WTC11 (cell line): Measurements from ENCODE around the gene SPIB. TPM values are rescaled to one million over a fixed set of nuclear protein-coding genes. Genes with fewer than 3 reads are reported as not detected.

ENCODE experiments used
- ATAC-seq: fragments of 200-7000 bp; cut with Tn5 transposase; 2 replicates; pipeline ENCODE4 v1.10.0; 2021; ENCODE audit warnings: mild to moderate bottlenecking, moderate library complexity
- CTCF ChIA-PET: fragments of 300-600 bp; sonication (Branson Sonifier 250); formaldehyde crosslinking; loops from one replicate; lab custom pipeline; 2021; ENCODE audit warnings: antibody characterized with exemption; lab: Charles Lee
- POLR2A ChIA-PET: fragments of 350-600 bp; sonication (Branson Sonifier 250); formaldehyde crosslinking; loops from one replicate; lab custom pipeline; 2021; ENCODE audit warnings: antibody characterized with exemption; lab: Charles Lee
- DNase-seq: peaks from one replicate; pipeline ENCODE4 v3.0.0; 2021; ENCODE audit warnings: low spot score
- H3K27ac Mint-ChIP-seq: 2 replicates; pipeline ENCODE4 v1.8.0; 2021; ENCODE audit warnings: mixed read lengths
- H3K27me3 Mint-ChIP-seq: 2 replicates; pipeline ENCODE4 v1.8.0; 2021; ENCODE audit warnings: low read depth, mild to moderate bottlenecking, moderate library complexity, mixed read lengths
- H3K36me3 Mint-ChIP-seq: 2 replicates; pipeline ENCODE4 v1.8.0; 2021; ENCODE audit warnings: mixed read lengths
- H3K4me1 Mint-ChIP-seq: 2 replicates; pipeline ENCODE4 v1.8.0; 2022; ENCODE audit warnings: mixed read lengths
- H3K4me3 Mint-ChIP-seq: 2 replicates; pipeline ENCODE4 v1.8.0; 2021; ENCODE audit warnings: mild to moderate bottlenecking, moderate library complexity, mixed read lengths
- H3K9me3 Mint-ChIP-seq: 2 replicates; pipeline ENCODE4 v1.8.0; 2021; ENCODE audit warnings: mixed read lengths
- AFF4 ChIP-seq: sonication (generic); formaldehyde crosslinking; IDR thresholded peaks from 2 replicates; pipeline ENCODE4 v1.8.1; 2023; ENCODE audit warnings: mild to moderate bottlenecking, missing genetic modification reagents, borderline replicate concordance
- AR ChIP-seq: fragments of 250-450 bp; sonication (Bioruptor Pico); IDR thresholded peaks from 2 replicates; pipeline ENCODE4 v1.9.0; 2021; ENCODE audit warnings: mild to moderate bottlenecking
- ATF6 ChIP-seq: sonication (generic); formaldehyde crosslinking; IDR thresholded peaks from 2 replicates; pipeline ENCODE4 v1.8.1; 2023; ENCODE audit warnings: mild to moderate bottlenecking, missing genetic modification reagents
- ELF4 ChIP-seq: sonication (generic); formaldehyde crosslinking; IDR thresholded peaks from 2 replicates; pipeline ENCODE4 v1.8.1; 2022; ENCODE audit warnings: low read depth, mild to moderate bottlenecking, moderate library complexity, missing genetic modification reagents
- FOXJ3 ChIP-seq: sonication (generic); formaldehyde crosslinking; IDR thresholded peaks from 2 replicates; pipeline ENCODE4 v1.9.0; 2021; ENCODE audit warnings: missing genetic modification reagents, mild to moderate bottlenecking, borderline replicate concordance
- FOXP4 ChIP-seq: sonication (generic); formaldehyde crosslinking; IDR thresholded peaks from 2 replicates; pipeline ENCODE4 v1.8.0; 2022; ENCODE audit warnings: mild to moderate bottlenecking, missing genetic modification reagents
- IRF1 ChIP-seq: sonication (generic); formaldehyde crosslinking; IDR thresholded peaks from 2 replicates; pipeline ENCODE4 v1.8.0; 2023; ENCODE audit warnings: missing genetic modification reagents
- IRF2 ChIP-seq: sonication (generic); formaldehyde crosslinking; IDR thresholded peaks from 2 replicates; pipeline ENCODE4 v1.8.0; 2022; ENCODE audit warnings: low read depth, missing genetic modification reagents, borderline replicate concordance
- JAZF1 ChIP-seq: fragments of 250-450 bp; sonication (Bioruptor Pico); IDR thresholded peaks from 2 replicates; pipeline ENCODE4 v1.9.0; 2021; ENCODE audit warnings: moderate library complexity, mild to moderate bottlenecking, inconsistent platforms
- NFYB ChIP-seq: sonication (generic); formaldehyde crosslinking; conservative IDR thresholded peaks from 2 replicates; pipeline ENCODE4 v1.8.0; 2022; ENCODE audit warnings: low read depth, missing genetic modification reagents
- NR1H2 ChIP-seq: sonication (generic); formaldehyde crosslinking; IDR thresholded peaks from 2 replicates; pipeline ENCODE4 v1.9.0; 2021; ENCODE audit warnings: mild to moderate bottlenecking, moderate library complexity, missing genetic modification reagents
- SMAD3 ChIP-seq: sonication (generic); formaldehyde crosslinking; IDR thresholded peaks from 2 replicates; pipeline ENCODE4 v1.8.0; 2022; ENCODE audit warnings: missing genetic modification reagents, mild to moderate bottlenecking, borderline replicate concordance
- USF1 ChIP-seq: sonication (generic); formaldehyde crosslinking; IDR thresholded peaks from 2 replicates; pipeline ENCODE4 v1.8.0; 2022; ENCODE audit warnings: mild to moderate bottlenecking, missing genetic modification reagents
- USF2 ChIP-seq: sonication (generic); formaldehyde crosslinking; IDR thresholded peaks from 2 replicates; pipeline ENCODE4 v1.8.1; 2023; ENCODE audit warnings: mild to moderate bottlenecking, missing genetic modification reagents, moderate library complexity
- ZNF281 ChIP-seq: sonication (generic); formaldehyde crosslinking; IDR thresholded peaks from 2 replicates; pipeline ENCODE4 v1.8.0; 2023; ENCODE audit warnings: mild to moderate bottlenecking, missing genetic modification reagents
- total RNA-seq: library from RNA; stranded (reverse); gene quantifications from 3 replicates; pipeline ENCODE4 v1.2.3, GENCODE V29; 2021

The SPIB gene
- total RNA-seq, 1 experiment from 2014 or later, result 4.7 TPM

- TF ChIP-seq AFF4 (CRISPR knock-in tag) (no peak), ATF6 (CRISPR knock-in tag) (no peak), ELF4 (CRISPR knock-in tag) (no peak), ZNF281 (no peak), FOXJ3 (CRISPR knock-in tag) (no peak), AR (CRISPR knock-in tag) (no peak), USF1 (no peak), FOXP4 (CRISPR knock-in tag) (no peak), JAZF1 (CRISPR knock-in tag) (no peak)
These were observed 28.3 kb downstream of the SPIB start (continued) for GRCh38 chr19:50447053-50447452.

GRCh38 chr19:50447750-50448149 is 29.0 kb downstream of the SPIB start:
- Mint-ChIP-seq H3K4me3 (no peak overlapping the region), H3K9me3 (peaks cover 11% of the 10 kb centered on the region), H3K36me3 (peaks cover 3% of the 10 kb centered on the region), H3K4me1 (peaks cover 6% of the 10 kb centered on the region; the same call in 1 of the 2 replicates), H3K27ac (no peak overlapping the region), H3K27me3 (peaks cover 9% of the 10 kb centered on the region; the same call in 1 of the 2 replicates)
- POLR2A ChIA-PET, result no interaction called here
- ATAC-seq (no peak), DNase-seq (no peak)
- TF ChIP-seq JAZF1 (CRISPR knock-in tag), result no peak
- TF ChIP-seq USF2 (CRISPR knock-in tag), result no peak
- TF ChIP-seq NR1H2 (CRISPR knock-in tag), result no peak
- no peak for TF ChIP-seq IRF1
- TF ChIP-seq IRF2 (CRISPR knock-in tag), result no peak
- TF ChIP-seq NFYB (CRISPR knock-in tag), result no peak
- no peak for TF ChIP-seq SMAD3
- CTCF ChIA-PET, result interaction anchor here (1.0 kb wide), 1 partner anchor 18 kb away, joined by 3 read pairs; no protein-coding TSS in a partner anchor
